ENCODE data around the gene PAM.

Gene PAM

DNA sequence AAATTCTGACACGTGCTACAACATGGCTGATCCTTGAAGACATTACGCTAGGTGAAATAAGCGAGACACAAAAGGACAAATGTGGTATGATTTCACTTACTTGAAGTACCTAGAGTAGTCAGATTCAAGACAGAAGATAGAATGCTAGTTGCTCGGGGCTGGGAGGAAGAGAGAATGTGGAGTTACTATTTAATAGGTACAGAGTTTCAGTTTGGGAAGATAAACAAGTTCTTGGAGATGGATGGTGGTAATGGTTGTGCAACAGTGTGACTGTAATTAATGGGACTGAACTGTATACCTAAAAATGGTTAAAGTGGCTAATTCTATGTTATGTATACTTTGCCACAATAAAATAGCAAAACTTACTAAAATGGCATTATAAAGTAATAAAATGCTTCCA, 34.4 kb downstream of the PAM start:
- no peak for DNase-seq (ENCODE audit: extremely low read depth, low read depth)
- TF ChIP-seq, protein P1, sequence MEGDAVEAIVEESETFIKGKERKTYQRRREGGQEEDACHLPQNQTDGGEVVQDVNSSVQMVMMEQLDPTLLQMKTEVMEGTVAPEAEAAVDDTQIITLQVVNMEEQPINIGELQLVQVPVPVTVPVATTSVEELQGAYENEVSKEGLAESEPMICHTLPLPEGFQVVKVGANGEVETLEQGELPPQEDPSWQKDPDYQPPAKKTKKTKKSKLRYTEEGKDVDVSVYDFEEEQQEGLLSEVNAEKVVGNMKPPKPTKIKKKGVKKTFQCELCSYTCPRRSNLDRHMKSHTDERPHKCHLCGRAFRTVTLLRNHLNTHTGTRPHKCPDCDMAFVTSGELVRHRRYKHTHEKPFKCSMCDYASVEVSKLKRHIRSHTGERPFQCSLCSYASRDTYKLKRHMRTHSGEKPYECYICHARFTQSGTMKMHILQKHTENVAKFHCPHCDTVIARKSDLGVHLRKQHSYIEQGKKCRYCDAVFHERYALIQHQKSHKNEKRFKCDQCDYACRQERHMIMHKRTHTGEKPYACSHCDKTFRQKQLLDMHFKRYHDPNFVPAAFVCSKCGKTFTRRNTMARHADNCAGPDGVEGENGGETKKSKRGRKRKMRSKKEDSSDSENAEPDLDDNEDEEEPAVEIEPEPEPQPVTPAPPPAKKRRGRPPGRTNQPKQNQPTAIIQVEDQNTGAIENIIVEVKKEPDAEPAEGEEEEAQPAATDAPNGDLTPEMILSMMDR (IDR thresholded peaks at IDR 0.05; ENCODE audit: low read depth, low read length, missing control alignments) = no peak
- no peak overlapping the region for H3K4me3 ChIP-seq (replicated peaks; ENCODE audit: low read depth, low read length)

DNA sequence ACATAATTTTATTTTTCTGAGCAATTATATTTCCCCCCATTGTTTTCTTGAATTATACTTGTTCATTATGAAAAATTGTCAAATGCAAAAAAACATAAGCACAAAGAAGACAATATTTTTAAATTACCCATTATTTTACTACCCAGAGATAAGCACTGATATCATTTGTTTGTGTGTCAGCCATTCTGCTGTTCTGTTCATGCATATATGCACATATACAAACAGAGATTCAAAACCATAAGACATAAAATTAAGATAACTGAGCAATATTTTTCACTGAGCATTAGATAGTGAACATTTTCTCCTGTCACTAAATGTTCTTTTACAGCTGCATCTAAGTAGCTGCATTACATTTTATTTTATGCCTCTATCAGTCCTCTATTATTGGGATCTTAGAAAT, 35.6 kb downstream of the PAM start:
- DNase-seq (ENCODE audit: extremely low read depth, low read depth) = no peak
- TF ChIP-seq, protein P1 (IDR thresholded peaks at IDR 0.05; ENCODE audit: low read depth, low read length, missing control alignments) = no peak

DNA sequence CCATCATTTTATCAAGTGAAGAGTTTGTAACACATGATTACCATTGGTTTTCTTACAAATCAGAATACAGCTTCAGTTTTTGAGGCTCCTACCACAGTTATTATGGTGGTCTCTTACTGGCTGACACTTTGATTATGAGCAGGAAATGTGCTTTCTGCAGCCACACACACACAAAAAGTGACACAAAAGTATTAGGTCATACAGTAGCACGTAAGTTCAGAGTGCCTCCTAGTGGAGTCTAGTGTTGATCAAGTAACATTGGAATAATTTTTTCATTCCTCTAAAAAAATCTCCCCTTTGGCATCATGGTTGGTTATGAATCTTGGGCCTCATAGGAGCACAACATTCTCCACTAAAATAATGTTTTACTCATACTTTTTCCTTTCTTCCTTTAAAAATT, 37.6 kb downstream of the PAM start:
- DNase-seq (ENCODE audit: extremely low read depth, low read depth) = no peak
- no peak overlapping the region for H3K4me3 ChIP-seq (replicated peaks; ENCODE audit: low read depth, low read length)
- TF ChIP-seq, protein P1 (IDR thresholded peaks at IDR 0.05; ENCODE audit: low read depth, low read length, missing control alignments) = peak; percentile 16

More for the DNA sequence above, 35.6 kb downstream of the PAM start:
- H3K4me3 ChIP-seq (replicated peaks; ENCODE audit: low read depth, low read length) = no peak overlapping the region

DNA sequence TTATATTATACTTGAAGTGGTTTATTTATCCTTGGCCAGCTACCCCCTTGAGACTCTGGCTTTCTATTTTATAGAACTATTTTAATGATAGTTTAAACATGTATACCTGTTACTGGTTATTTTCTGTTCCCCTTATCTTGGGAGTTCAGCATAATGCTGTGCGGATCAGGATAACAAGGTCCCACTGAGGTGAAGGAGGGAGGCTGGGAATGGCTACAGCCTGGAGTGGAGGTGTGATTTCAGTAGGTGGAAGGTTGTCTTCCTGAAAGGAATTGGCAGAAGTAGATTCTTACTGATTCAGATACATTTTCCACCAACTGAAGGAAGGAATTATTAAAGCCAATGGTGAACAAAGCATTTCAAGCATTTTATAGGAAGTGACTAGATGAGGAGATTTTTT, 38.9 kb downstream of the PAM start:
- DNase-seq (ENCODE audit: extremely low read depth, low read depth) = no peak
- H3K4me3 ChIP-seq (replicated peaks; ENCODE audit: low read depth, low read length) = no peak overlapping the region
- TF ChIP-seq, protein P1 (IDR thresholded peaks at IDR 0.05; ENCODE audit: low read depth, low read length, missing control alignments) = no peak

DNA sequence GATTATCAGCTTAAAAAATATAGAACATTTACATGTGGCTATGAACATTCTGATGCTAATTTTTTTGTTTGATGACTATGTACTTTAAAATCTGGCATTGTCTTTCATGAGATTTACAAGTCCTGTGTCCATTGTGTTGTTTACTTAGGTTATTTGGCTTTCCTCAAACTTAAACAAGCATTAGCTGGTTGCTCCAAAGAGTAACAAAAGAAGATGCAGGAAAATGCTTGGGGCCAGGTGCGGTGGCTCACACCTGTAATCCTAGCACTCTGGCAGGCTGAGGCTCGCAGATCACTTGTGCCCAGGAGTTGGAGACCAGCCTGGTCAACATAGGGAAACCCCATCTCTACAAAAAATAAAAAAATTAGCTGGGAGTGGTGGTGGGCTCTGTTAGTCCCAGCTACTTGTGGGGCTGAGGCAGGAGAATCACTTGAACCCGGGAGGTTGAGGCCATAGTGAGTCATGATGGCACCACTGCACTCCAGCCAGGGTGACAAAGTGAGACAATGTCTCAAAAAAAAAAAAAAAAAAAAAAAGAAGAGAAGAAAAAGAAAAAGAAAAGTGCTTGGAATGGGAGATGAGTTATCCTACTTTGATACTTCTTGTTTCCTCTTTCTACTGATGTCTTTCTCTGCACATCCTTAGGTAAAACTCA, 39.7 kb downstream of the PAM start:
- no peak overlapping the region for H3K4me3 ChIP-seq (replicated peaks; ENCODE audit: low read depth, low read length)
- TF ChIP-seq, protein P1 (IDR thresholded peaks at IDR 0.05; ENCODE audit: low read depth, low read length, missing control alignments) = no peak
- DNase-seq (ENCODE audit: extremely low read depth, low read depth) = no peak

DNA sequence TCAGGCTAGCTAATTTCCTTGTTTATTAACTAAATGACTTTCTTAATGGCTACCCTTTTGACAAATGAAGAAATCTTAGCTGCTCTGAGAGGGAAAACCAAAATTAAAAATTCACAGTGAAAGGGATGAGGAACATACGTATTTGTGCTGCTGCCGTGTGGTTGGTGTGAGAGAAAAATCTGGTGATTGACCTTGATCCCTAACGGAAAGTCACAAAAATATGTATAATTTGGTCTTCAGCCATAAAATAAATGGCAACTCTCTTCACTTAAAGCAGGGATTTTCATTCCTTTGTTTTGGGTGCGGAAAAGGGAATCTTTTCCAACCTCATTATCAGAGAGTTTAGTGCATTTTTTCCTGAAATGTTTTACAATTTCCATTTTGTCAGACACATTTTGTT, 40.4 kb downstream of the PAM start:
- TF ChIP-seq, protein P1 (IDR thresholded peaks at IDR 0.05; ENCODE audit: low read depth, low read length, missing control alignments) = no peak
- DNase-seq (ENCODE audit: extremely low read depth, low read depth) = no peak

DNA sequence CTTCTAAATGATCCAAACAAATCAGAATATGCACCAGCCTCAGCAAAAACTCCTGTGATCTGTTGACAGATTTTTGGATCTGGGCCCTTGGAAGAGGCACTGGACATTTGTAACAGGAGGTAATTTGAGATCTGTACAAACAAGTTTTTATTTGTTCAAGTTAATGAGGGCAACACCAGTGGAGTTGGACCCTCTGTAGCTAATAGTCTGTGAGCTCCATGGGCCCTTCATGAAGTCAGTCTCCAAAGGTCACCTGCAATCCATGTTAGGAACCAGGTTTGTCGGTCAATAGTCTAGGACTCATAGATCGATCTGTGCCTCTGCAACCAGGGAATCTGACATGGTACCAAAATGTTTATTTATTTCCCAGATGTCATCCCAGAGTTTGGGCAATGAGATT, 40.9 kb downstream of the PAM start:
- H3K4me3 ChIP-seq (replicated peaks; ENCODE audit: low read depth, low read length) = no peak overlapping the region
- DNase-seq (ENCODE audit: extremely low read depth, low read depth) = no peak
- TF ChIP-seq, protein P1 (IDR thresholded peaks at IDR 0.05; ENCODE audit: low read depth, low read length, missing control alignments) = no peak

More for the DNA sequence above, 40.4 kb downstream of the PAM start:
- H3K4me3 ChIP-seq (replicated peaks; ENCODE audit: low read depth, low read length) = no peak overlapping the region
